ENCODE measurements around the gene AIG1. TPM values are rescaled to one million over a fixed set of nuclear protein-coding genes. Genes with fewer than 3 reads are reported as not detected.

Gene AIG1
- total RNA-seq, 6 donors from 2014 or later = 6.3 to 26.6 (median 20.8) TPM

- TF ChIP-seq POLR2AphosphoS5 (IDR thresholded peaks at IDR 0.05) = no peak
- no peak for TF ChIP-seq EP300 (IDR thresholded peaks at IDR 0.05)
- ATAC-seq (ENCODE audit: low FRiP score in 2 of 2) = no peak
- no peak for DNase-seq
These were observed 130.7 kb downstream of the AIG1 start for GRCh38 chr6:143191361-143191760.

GRCh38 chr6:143192766-143193165 is 132.1 kb downstream of the AIG1 start:
- no peaks in the 10 kb centered on the region for H3K36me3 ChIP-seq
- no peaks in the 10 kb centered on the region for H3K9me3 ChIP-seq
- TF ChIP-seq POLR2A (IDR thresholded peaks at IDR 0.05) (no peak), CTCF (IDR thresholded peaks at IDR 0.05) (no peak), POLR2AphosphoS5 (IDR thresholded peaks at IDR 0.05) (no peak), EP300 (IDR thresholded peaks at IDR 0.05) (no peak)
- ATAC-seq (ENCODE audit: low FRiP score in 2 of 2) (no peak), DNase-seq (no peak)
- H3K27ac ChIP-seq = no peak overlapping the region
- no peaks in the 10 kb centered on the region for H3K4me1 ChIP-seq
- no peaks in the 10 kb centered on the region for H3K27me3 ChIP-seq
- H3K4me3 ChIP-seq = no peak overlapping the region

More at GRCh38 chr6:143191361-143191760, 130.7 kb downstream of the AIG1 start:
- Histone ChIP-seq H3K4me3 (no peak overlapping the region), H3K4me1 (no peaks in the 10 kb centered on the region), H3K9me3 (no peaks in the 10 kb centered on the region), H3K36me3 (peaks cover 0 to 4% (median 0%) of the 10 kb centered on the region in 4 donors), H3K27me3 (no peaks in the 10 kb centered on the region), H3K27ac (no peak overlapping the region)

GRCh38 chr6:143193571-143194094 is 132.9 kb downstream of the AIG1 start:
- no peaks in the 10 kb centered on the region for H3K27me3 ChIP-seq
- no peaks in the 10 kb centered on the region for H3K36me3 ChIP-seq
- H3K4me3 ChIP-seq = no peak overlapping the region
- WGBS, 2 donors = 87 to 90% methylated on average over 1 of the region's 1 CpG
- TF ChIP-seq POLR2A (IDR thresholded peaks at IDR 0.05) = no peak
- no peak for TF ChIP-seq CTCF (IDR thresholded peaks at IDR 0.05)
- TF ChIP-seq EP300 (IDR thresholded peaks at IDR 0.05) = no peak
- no peak for TF ChIP-seq POLR2AphosphoS5 (IDR thresholded peaks at IDR 0.05)
- ATAC-seq (ENCODE audit: low FRiP score in 2 of 2) (no peak), DNase-seq (no peak)
- no peak overlapping the region for H3K27ac ChIP-seq
- no peaks in the 10 kb centered on the region for H3K4me1 ChIP-seq
- no peaks in the 10 kb centered on the region for H3K9me3 ChIP-seq

- H3K27ac ChIP-seq = no peak overlapping the region
- no peak for ATAC-seq (ENCODE audit: low FRiP score in 2 of 2)
- DNase-seq = no peak
- H3K36me3 ChIP-seq = no peaks in the 10 kb centered on the region
- H3K9me3 ChIP-seq = no peaks in the 10 kb centered on the region
- no peaks in the 10 kb centered on the region for H3K4me1 ChIP-seq
- WGBS, 2 donors = 92 to 95% methylated on average over 9 of the region's 9 CpGs
- no peaks in the 10 kb centered on the region for H3K27me3 ChIP-seq
- no peak for TF ChIP-seq POLR2A (IDR thresholded peaks at IDR 0.05)
- TF ChIP-seq EP300 (IDR thresholded peaks at IDR 0.05) = no peak
- no peak for TF ChIP-seq POLR2AphosphoS5 (IDR thresholded peaks at IDR 0.05)
- no peak for TF ChIP-seq CTCF (IDR thresholded peaks at IDR 0.05)
- no peak overlapping the region for H3K4me3 ChIP-seq
These were observed 133.5 kb downstream of the AIG1 start for GRCh38 chr6:143194095-143194589.

GRCh38 chr6:143195349-143195845 is 134.7 kb downstream of the AIG1 start:
- Histone ChIP-seq H3K36me3 (no peaks in the 10 kb centered on the region), H3K4me1 (no peaks in the 10 kb centered on the region), H3K9me3 (no peaks in the 10 kb centered on the region), H3K4me3 (no peak overlapping the region), H3K27ac (no peak overlapping the region), H3K27me3 (no peaks in the 10 kb centered on the region)
- DNase-seq = no peak
- 78 to 79% methylated on average over 10 of the region's 10 CpGs for WGBS, 2 donors
- no peak for TF ChIP-seq EP300 (IDR thresholded peaks at IDR 0.05)
- no peak for TF ChIP-seq CTCF (IDR thresholded peaks at IDR 0.05)
- TF ChIP-seq POLR2A (IDR thresholded peaks at IDR 0.05) = no peak
- no peak for TF ChIP-seq POLR2AphosphoS5 (IDR thresholded peaks at IDR 0.05)
- peak in 1 of 2 donors; percentile 41 for ATAC-seq (ENCODE audit: low FRiP score in 2 of 2)
